GM21529 (cell line): Measurements from ENCODE around the gene ENTREP3.
"Not testable (repeated sequence)": the region's sequence is repeated elsewhere in the genome, so short reads cannot be mapped to it uniquely, and the experiment has no call there.

Experiments
- ATAC-seq: cut with Tn5 transposase; IDR thresholded peaks from one replicate; pipeline ENCODE4 v1.9.1; 2021; ENCODE audit not compliant: unreplicated experiment

The ENTREP3 gene

GRCh38 chr1:155255243-155256007 lies at the start of gene ENTREP3:
TSS of gene ENTREP3 (minus strand) at chr1:155255483. CDS start at chr1:155254877, 606 bp downstream.
- no peak for ATAC-seq

- no peak for ATAC-seq
These were observed 49.3 kb upstream of the ENTREP3 start for GRCh38 chr1:155304558-155305063.

GRCh38 chr1:155301342-155301841 lies 46.1 kb upstream of the ENTREP3 start, which contains the start of gene PKLR:
TSS of gene PKLR (minus strand) at chr1:155301438. CDS start at chr1:155301395, 43 bp downstream.
- no peak for ATAC-seq

GRCh38 chr1:155300553-155301329 lies 45.5 kb upstream of the ENTREP3 start:
- no peak for ATAC-seq

- ATAC-seq: no peak
These were observed 44.7 kb upstream of the ENTREP3 start for GRCh38 chr1:155300024-155300423.

GRCh38 chr1:155297384-155297783 lies 42.1 kb upstream of the ENTREP3 start:
- ATAC-seq: no peak

GRCh38 chr1:155296661-155297060 lies 41.4 kb upstream of the ENTREP3 start:
- ATAC-seq: no peak

- no peak for ATAC-seq
These were observed 40.6 kb upstream of the ENTREP3 start for GRCh38 chr1:155295942-155296267.

- ATAC-seq: no peak
These were observed 40.1 kb upstream of the ENTREP3 start for GRCh38 chr1:155295183-155295941.

GRCh38 chr1:155294520-155295182 lies 39.4 kb upstream of the ENTREP3 start:
- no peak for ATAC-seq

- ATAC-seq: no peak
These were observed 37.9 kb upstream of the ENTREP3 start for GRCh38 chr1:155293086-155293749.

GRCh38 chr1:155291006-155291405 lies 35.7 kb upstream of the ENTREP3 start:
- ATAC-seq: not testable (repeated sequence)

- ATAC-seq: no peak
These were observed 32.8 kb upstream of the ENTREP3 start for GRCh38 chr1:155287987-155288543.

- ATAC-seq: no peak
These were observed 31.3 kb upstream of the ENTREP3 start for GRCh38 chr1:155286544-155286943.

- ATAC-seq: no peak
These were observed 30.4 kb upstream of the ENTREP3 start for GRCh38 chr1:155285631-155286044.

GRCh38 chr1:155285063-155285462 lies 29.8 kb upstream of the ENTREP3 start:
- ATAC-seq: no peak

GRCh38 chr1:155284476-155284875 lies 29.2 kb upstream of the ENTREP3 start:
- ATAC-seq: no peak

- no peak for ATAC-seq
These were observed 27.3 kb upstream of the ENTREP3 start for GRCh38 chr1:155282488-155283091.

- no peak for ATAC-seq
These were observed 24.0 kb upstream of the ENTREP3 start for GRCh38 chr1:155279268-155279667.
